Subcutaneous abdominal adipose tissue (tissue), 5 donors: ENCODE measurements around the gene CASP7.

Experiments
- H3K27ac ChIP-seq: one replicate; pipeline ENCODE4 v1.7.0; 2013; ENCODE audit warnings: low read depth, mild to moderate bottlenecking, inconsistent platforms, low read length, moderate library complexity
- H3K27me3 ChIP-seq, 5 donors: one replicate each; pipeline ENCODE4 v1.7.0; 2013; ENCODE audit warnings: low read length in 5 of 5, inconsistent platforms in 1 of 5; ENCODE audit not compliant: control insufficient read depth in 5 of 5, insufficient read depth in 4 of 5
- H3K36me3 ChIP-seq, 5 donors: one replicate each; pipeline ENCODE4 v1.7.0; 2013; ENCODE audit warnings: low read length in 5 of 5; ENCODE audit not compliant: control insufficient read depth in 5 of 5, insufficient read depth in 5 of 5
- H3K4me1 ChIP-seq, 5 donors: one replicate each; pipeline ENCODE4 v1.7.0; 2013; ENCODE audit warnings: low read length in 5 of 5, mild to moderate bottlenecking in 3 of 5, moderate library complexity in 1 of 5; ENCODE audit not compliant: control insufficient read depth in 5 of 5, insufficient read depth in 5 of 5
- H3K4me3 ChIP-seq, 5 donors: one replicate each; pipeline ENCODE4 v1.7.0; 2013; ENCODE audit warnings: low read length in 5 of 5, low read depth in 1 of 5
- H3K9ac ChIP-seq, 5 donors: one replicate each; pipeline ENCODE4 v1.7.0; 2013; ENCODE audit warnings: low read length in 5 of 5, mild to moderate bottlenecking in 4 of 5, moderate library complexity in 3 of 5
- H3K9me3 ChIP-seq, 5 donors: one replicate each; pipeline ENCODE4 v1.7.0; 2013; ENCODE audit warnings: low read length in 5 of 5; ENCODE audit not compliant: control insufficient read depth in 5 of 5
- donor health status: healthy.
- donor health status: healthy.
- donor health status: healthy.
- donor health status: healthy.
- donor health status: healthy.

CASP7 gene

GRCh38 chr10:113709221-113709838, 29.6 kb downstream of the CASP7 start:
- Histone ChIP-seq H3K27ac (no peak overlapping the region), H3K36me3 (peaks cover 0 to 18% (median 4%) of the 10 kb centered on the region in 5 donors), H3K27me3 (no peaks in the 10 kb centered on the region), H3K9ac (no peak overlapping the region), H3K4me1 (peaks cover 2 to 36% (median 20%) of the 10 kb centered on the region in 5 donors), H3K4me3 (no peak overlapping the region), H3K9me3 (no peaks in the 10 kb centered on the region)

GRCh38 chr10:113711142-113711541, 31.4 kb downstream of the CASP7 start:
- Histone ChIP-seq H3K27ac (no peak overlapping the region), H3K4me1 (peaks cover 0 to 33% (median 9%) of the 10 kb centered on the region in 5 donors), H3K27me3 (no peaks in the 10 kb centered on the region), H3K4me3 (no peak overlapping the region), H3K9ac (no peak overlapping the region), H3K36me3 (peaks cover 0 to 23% (median 10%) of the 10 kb centered on the region in 5 donors), H3K9me3 (no peaks in the 10 kb centered on the region)

GRCh38 chr10:113712024-113712423, 32.3 kb downstream of the CASP7 start:
- H3K27me3 ChIP-seq: no peaks in the 10 kb centered on the region
- peaks cover 0 to 23% (median 10%) of the 10 kb centered on the region in 5 donors for H3K36me3 ChIP-seq
- H3K4me1 ChIP-seq: peaks cover 0 to 31% (median 9%) of the 10 kb centered on the region in 5 donors
- no peak overlapping the region for H3K27ac ChIP-seq
- H3K9me3 ChIP-seq: no peaks in the 10 kb centered on the region
- no peak overlapping the region for H3K4me3 ChIP-seq
- H3K9ac ChIP-seq: no peak overlapping the region

GRCh38 chr10:113712755-113713639, 33.3 kb downstream of the CASP7 start:
- Histone ChIP-seq H3K36me3 (peaks cover 0 to 29% (median 14%) of the 10 kb centered on the region in 5 donors), H3K9ac (no peak overlapping the region), H3K9me3 (no peaks in the 10 kb centered on the region), H3K27me3 (no peaks in the 10 kb centered on the region), H3K4me3 (no peak overlapping the region), H3K27ac (no peak overlapping the region), H3K4me1 (peaks cover 0 to 25% (median 9%) of the 10 kb centered on the region in 5 donors)

- no peak overlapping the region for H3K9ac ChIP-seq
- H3K4me3 ChIP-seq: no peak overlapping the region
- H3K9me3 ChIP-seq: no peaks in the 10 kb centered on the region
- no peak overlapping the region for H3K27ac ChIP-seq
- H3K4me1 ChIP-seq: peaks cover 0 to 20% (median 9%) of the 10 kb centered on the region in 5 donors
- H3K36me3 ChIP-seq: peaks cover 0 to 29% (median 14%) of the 10 kb centered on the region in 5 donors
- no peaks in the 10 kb centered on the region for H3K27me3 ChIP-seq
Observed at GRCh38 chr10:113713640-113713982, 33.9 kb downstream of the CASP7 start.

- Histone ChIP-seq H3K27me3 (no peaks in the 10 kb centered on the region), H3K27ac (no peak overlapping the region), H3K4me3 (no peak overlapping the region), H3K4me1 (peaks cover 0 to 13% (median 0%) of the 10 kb centered on the region in 5 donors), H3K9ac (no peak overlapping the region), H3K36me3 (peaks cover 4 to 46% (median 25%) of the 10 kb centered on the region in 5 donors), H3K9me3 (no peaks in the 10 kb centered on the region)
Observed at GRCh38 chr10:113716109-113716910, 36.6 kb downstream of the CASP7 start.

- Histone ChIP-seq H3K36me3 (peaks cover 9 to 66% (median 44%) of the 10 kb centered on the region in 5 donors), H3K4me1 (peaks cover 0 to 9% (median 0%) of the 10 kb centered on the region in 5 donors), H3K9me3 (no peaks in the 10 kb centered on the region), H3K27me3 (no peaks in the 10 kb centered on the region), H3K4me3 (no peak overlapping the region), H3K9ac (no peak overlapping the region), H3K27ac (no peak overlapping the region)
Observed at GRCh38 chr10:113718969-113719822, 39.5 kb downstream of the CASP7 start.

- H3K27me3 ChIP-seq: no peaks in the 10 kb centered on the region
- no peak overlapping the region for H3K9ac ChIP-seq
- no peak overlapping the region for H3K27ac ChIP-seq
- no peak overlapping the region for H3K4me3 ChIP-seq
- peaks cover 0 to 9% (median 0%) of the 10 kb centered on the region in 5 donors for H3K4me1 ChIP-seq
- H3K9me3 ChIP-seq: no peaks in the 10 kb centered on the region
- H3K36me3 ChIP-seq: peaks cover 19 to 73% (median 51%) of the 10 kb centered on the region in 5 donors
Observed at GRCh38 chr10:113720386-113720785, 40.7 kb downstream of the CASP7 start.

- no peaks in the 10 kb centered on the region for H3K9me3 ChIP-seq
- H3K4me3 ChIP-seq: no peak overlapping the region
- H3K4me1 ChIP-seq: peaks cover 0 to 10% (median 0%) of the 10 kb centered on the region in 5 donors
- no peak overlapping the region for H3K27ac ChIP-seq
- H3K27me3 ChIP-seq: no peaks in the 10 kb centered on the region
- no peak overlapping the region for H3K9ac ChIP-seq
- peaks cover 5 to 36% (median 32%) of the 10 kb centered on the region in 5 donors for H3K36me3 ChIP-seq
Observed at GRCh38 chr10:113732160-113732881, 52.6 kb downstream of the CASP7 start.
